HG03571 (cell line): ENCODE measurements around the gene THOC7.

ENCODE experiments used
- ATAC-seq: cut with Tn5 transposase; IDR thresholded peaks from one replicate; pipeline ENCODE4 v1.9.1; 2021; ENCODE audit not compliant: unreplicated experiment

Gene THOC7

DNA sequence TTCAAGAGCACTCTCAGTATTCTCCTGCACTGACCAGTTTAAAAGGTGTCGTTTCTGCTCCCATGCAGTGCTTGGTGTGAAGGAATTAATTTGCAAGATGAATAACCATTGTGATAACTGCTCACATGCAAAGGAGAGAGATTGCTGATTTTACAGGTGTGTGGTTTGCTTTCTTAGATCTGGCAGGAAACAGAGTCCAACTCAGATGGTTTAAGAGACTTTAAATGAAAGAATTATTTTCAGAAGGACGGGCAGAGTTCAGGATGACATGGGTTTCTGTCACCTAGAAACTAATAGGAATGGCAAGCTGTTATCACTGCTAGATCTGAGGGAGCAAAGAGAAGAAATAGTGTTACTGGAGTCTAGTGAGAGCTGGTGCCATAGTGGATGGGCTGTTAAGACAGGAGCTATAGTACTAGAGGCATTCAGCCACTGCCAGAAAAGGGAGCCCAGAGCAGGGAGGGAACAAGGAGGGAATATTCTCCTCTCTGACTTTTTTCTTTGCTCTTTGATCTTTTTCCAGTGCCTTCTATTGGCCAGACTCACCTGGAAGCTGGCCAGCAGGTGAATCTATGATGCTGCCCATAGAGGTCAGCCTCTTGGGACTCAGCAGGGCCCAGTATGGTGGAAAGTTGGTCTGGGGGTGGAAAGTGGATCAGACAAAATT, 14.9 kb upstream of the THOC7 start:
- ATAC-seq = no peak

DNA sequence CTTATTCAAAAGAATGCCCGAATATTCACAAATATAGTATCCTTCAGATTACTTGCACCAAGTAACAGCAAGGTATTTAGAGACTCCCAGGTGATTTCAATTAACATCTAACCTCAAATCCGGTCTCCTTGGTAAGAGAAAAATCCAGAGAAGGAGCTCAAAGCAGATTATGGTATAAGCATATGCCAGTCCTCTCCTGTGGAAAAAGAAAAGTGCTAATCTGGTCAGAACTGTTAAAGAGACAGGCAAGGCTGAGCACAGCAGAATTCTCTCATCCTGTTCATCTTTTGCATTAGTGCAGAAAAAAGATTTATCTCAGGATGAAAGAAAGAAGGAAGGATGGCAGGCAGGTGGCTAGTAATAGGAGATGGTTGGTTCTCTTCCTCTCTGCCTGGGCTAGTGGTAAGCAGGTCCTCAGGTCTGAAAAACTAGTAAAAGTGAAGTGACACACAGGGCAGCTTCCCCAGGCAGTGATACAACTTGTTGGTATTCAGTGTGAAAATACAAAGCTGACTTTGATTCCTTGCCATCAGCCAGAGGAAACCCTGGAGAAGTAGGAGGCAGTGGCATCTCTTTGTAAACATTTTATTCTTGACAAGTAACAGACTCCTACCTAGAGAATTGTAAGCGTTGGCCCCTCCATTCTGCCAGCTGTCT, 14.3 kb upstream of the THOC7 start:
- no peak for ATAC-seq

GRCh38 chr3:63876260-63876659, 12.7 kb upstream of the THOC7 start:
- no peak for ATAC-seq

- no peak for ATAC-seq
These were observed 11.9 kb upstream of the THOC7 start for GRCh38 chr3:63875510-63875909.

DNA sequence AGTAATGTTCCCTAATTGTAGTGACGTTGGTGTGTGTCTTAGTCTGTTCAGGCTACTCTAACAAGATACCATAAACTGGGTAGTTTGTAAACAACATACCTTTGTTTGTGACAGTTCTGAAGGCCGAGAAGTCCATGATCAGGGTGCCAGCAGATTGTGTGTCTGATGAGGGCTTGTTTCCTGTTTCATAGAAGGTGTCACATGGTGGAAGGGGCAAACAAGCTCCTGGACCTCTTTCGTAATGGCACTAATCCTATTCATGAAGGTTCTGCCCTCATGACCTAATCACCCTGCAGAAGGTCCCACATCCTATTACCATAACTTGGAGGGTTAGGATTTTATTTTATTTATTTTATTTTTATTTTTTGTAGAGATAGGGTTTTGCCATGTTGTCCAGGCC, 11.2 kb upstream of the THOC7 start:
- ATAC-seq = no peak

DNA sequence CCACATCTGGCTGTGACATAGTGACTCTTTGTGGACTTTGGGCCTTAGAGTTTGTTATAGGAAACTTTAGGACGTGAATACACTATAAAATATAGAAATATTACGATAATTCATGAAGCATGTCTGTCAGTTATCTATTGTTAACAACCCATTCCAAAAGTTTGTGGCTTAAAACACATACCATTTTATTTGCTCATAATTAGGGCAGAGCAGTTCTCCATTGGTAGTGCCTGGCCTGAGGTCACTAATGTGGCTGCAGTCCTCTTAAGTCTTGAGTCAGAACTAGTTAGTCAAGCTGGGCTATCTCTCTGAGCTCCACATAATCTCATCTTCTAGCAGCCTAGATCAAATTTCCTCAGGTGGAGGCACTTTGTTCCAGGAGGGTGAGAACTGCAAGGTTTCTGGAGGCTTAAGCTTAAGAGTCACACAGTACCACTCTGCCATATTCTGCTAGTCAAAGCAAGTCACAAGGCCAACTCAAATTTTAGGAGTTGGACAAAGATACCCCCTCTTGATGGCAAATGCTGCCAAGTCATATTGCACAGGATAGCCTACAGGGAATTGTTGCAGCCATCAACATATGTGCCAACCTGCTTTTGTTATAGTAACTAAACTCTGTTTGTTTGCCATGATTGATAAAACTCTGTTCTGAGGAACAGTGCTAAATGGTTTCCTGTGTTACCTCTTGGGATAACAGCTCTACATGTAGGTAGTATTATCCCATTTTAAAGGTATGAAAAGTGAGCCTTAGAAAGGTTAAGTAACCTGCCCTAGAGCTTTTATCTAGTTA, 8.7 kb upstream of the THOC7 start:
- no peak for ATAC-seq

- no peak for ATAC-seq
These were observed 7.0 kb upstream of the THOC7 start for GRCh38 chr3:63870615-63871005.

GRCh38 chr3:63869940-63870614, 6.5 kb upstream of the THOC7 start:
- no peak for ATAC-seq

DNA sequence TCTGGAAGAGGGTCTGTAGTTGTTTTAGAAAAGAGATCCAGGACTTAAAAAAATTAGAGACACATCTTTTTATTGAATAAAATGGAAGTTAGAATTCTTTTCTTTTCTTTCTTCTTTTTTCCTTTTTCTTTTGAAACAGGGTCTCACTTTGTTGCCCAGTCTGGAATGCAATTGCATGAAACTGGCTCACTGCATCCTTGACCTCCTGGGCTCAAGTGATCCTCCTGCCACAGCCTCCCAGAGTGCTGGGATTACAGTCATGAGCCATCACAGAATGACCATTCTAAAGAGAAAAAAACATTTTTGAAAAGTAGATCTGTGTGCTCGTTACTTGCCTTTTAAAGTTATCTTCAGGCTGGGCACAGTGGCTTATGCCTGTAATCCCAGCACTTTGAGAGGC, 3.6 kb upstream of the THOC7 start:
- ATAC-seq = no peak

- ATAC-seq = no peak
These were observed 1.3 kb upstream of the THOC7 start for GRCh38 chr3:63864965-63865327.

GRCh38 chr3:63864008-63864964, 681 bp upstream of the THOC7 start:
- peak; percentile 42 for ATAC-seq

GRCh38 chr3:63862804-63863149, 828 bp downstream of the THOC7 start:
- ATAC-seq = peak; percentile 5

GRCh38 chr3:63861306-63861705, 2.3 kb downstream of the THOC7 start:
- ATAC-seq = no peak

DNA sequence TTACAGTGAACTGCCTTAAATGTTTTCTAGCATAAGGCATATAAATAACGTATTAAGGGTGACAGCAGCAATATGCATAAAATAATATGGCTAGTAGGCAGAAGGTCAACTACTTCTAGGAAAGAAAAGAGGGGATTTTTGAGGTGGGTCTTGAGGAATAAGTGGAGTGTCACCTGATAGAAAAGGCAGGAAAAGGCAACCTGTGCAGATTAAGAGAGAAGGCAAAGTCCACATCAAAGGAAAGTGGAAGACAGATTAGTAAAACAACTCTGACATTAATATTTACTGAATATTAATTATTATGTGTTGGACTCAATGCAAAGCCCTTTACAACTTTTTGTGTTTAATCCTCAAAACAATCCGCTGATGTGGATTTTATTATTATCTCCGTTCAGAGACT, 2.8 kb downstream of the THOC7 start:
- no peak for ATAC-seq

DNA sequence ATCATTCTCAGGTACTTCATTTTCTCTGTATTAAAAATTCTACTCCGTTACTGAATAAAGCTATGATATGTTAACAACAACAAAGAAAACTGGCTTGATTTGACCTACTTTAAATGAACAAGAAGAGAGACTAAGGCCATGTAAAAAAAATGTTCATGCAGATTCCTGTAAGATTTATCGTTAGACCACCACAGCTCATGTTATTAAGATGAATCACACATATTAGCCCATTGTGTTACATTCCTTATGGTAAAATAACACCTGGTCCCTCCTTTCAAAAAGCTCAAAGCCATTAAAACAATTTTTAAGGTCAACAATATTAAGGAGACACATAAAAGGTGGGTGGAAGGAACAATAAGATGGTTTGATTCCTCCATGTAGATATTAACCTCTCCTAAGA, 6.3 kb downstream of the THOC7 start:
- ATAC-seq = no peak

GRCh38 chr3:63855333-63855940, 8.2 kb downstream of the THOC7 start:
- no peak for ATAC-seq

GRCh38 chr3:63853106-63853505, 10.5 kb downstream of the THOC7 start:
- no peak for ATAC-seq

DNA sequence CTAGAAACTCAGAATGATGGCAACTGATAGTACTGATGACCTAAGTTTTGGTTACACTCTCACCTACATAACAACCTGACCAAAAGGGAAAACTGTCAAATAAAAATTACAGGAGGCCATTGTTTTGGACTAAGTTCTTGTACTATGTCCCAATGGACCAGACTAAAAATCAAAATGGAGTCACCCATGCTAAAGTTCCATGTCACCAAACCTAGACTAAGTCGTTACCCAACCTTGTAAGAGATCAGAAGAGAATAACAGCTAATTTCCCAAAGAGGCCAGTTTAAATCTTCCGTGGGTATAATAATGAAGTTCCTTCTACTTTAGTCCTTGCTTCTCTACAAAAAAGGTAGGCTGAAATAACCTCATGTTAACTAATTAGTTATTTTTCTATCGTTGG, 12.3 kb downstream of the THOC7 start:
- no peak for ATAC-seq

DNA sequence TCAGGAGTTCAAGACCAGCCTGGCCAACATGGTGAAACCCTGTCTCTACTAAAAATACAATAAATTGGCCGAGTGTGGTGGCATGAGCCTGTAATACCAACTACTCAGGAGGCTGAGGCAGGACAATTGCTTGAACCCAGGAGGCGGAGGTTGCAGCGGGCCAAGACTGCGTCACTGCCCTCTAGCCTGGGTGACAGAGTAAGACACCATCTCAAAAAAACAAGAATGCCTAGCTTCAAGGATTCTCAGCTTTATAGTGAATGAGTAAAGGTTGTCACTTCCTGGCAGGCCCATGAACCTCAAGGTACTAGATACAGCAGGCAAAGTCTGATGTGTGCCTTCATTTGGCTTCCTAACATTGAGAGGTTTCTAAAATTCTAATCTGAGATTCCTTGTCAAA, 14.4 kb downstream of the THOC7 start:
- no peak for ATAC-seq

DNA sequence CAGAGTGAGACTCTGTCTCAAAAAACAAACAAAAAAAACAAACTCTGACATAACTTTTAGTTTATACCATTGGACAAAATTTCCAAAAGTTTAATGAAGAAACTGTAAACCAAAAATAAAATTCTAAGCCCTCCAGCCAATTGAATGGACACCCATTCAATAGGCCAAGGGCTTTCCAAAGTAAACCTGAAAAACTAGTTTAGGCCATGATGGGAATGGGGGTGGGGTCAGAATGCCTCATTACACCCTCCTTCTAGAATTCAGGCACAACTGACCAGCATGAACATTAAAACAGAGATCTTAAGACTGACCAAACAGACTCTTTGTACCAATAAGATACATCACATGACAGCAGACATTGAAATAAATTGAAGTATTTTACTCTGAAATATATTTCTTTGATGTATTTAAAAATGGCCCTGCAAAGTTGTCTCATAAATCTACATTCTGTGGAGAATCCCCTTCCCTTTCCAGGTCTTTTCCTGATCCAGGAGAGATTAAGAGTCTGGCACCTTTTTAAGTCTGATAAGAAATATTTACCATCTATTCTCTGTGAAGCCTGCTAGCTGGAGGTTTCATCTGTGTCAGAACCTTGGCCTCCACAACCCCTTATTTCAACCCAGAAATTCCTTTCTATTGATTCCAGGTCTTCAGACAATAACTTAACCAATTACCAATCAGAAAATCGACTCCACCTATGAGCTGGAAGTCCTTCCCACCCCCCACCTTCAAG, 15.7 kb downstream of the THOC7 start:
- no peak for ATAC-seq
